HepG2 (cell line): Measurements from ENCODE around the gene THBD. TPM values are rescaled to one million over a fixed set of nuclear protein-coding genes. Genes with fewer than 3 reads are reported as not detected.
A peak's percentile ranks its signal among the peaks of the same experiment; 100 is the strongest.
"Not testable (repeated sequence)": the region's sequence is repeated elsewhere in the genome, so short reads cannot be mapped to it uniquely, and the experiment has no call there.

Experiments used
- ATAC-seq: fragments of 200-7000 bp; cut with Tn5 transposase; 3 replicates; pipeline ENCODE4 v1.9.1; 2020; ENCODE audit warnings: mild to moderate bottlenecking, moderate library complexity
- BruUV-seq: library from RNA; stranded (reverse); fragments of 400-500 nt; replicated peaks from 2 replicates; lab custom pipeline; 2021; lab: Mats Ljungman, UMichigan
- CTCF ChIA-PET: fragments of 300-600 bp; formaldehyde crosslinking; extraction: SDS; loops from one replicate; lab custom pipeline; 2021; ENCODE audit warnings: low total read pairs, inconsistent platforms, low intra/inter-chr PET ratio; lab: Yijun Ruan, JAX
- POLR2A ChIA-PET: fragments of 350-600 bp; sonication (Branson Sonifier 250); formaldehyde crosslinking; loops from one replicate; lab custom pipeline; 2020; ENCODE audit warnings: antibody characterized with exemption, inconsistent platforms; lab: Yijun Ruan, JAX
- DNase-seq: peaks from one replicate; pipeline ENCODE4 v3.0.0-alpha.2; 2015; ENCODE audit warnings: low spot score
- FAIRE-seq: peaks from 3 replicates; lab custom pipeline; 2011; peaks lifted over from hg19 to GRCh38; lab: Jason Lieb, UNC
- H2AFZ ChIP-seq: one replicate; pipeline ENCODE4 v1.6.1; 2011; ENCODE audit warnings: low read length, inconsistent platforms
- H3K27ac ChIP-seq: fragments of 300-600 bp; 3 replicates; pipeline ENCODE4 v1.8.0; 2011; ENCODE audit warnings: mixed run types, mild to moderate bottlenecking, mixed read lengths, low read length, inconsistent platforms; ENCODE audit not compliant: insufficient read depth; ENCODE audit errors: extremely low read length
- H3K27me3 ChIP-seq, 2 experiments: fragments of 200-600 bp in 1 of 2; 2 replicates in 1 of 2; 3 replicates in 1 of 2; pipeline versions ENCODE4 v1.6.0 to v1.8.0; 2011; ENCODE audit warnings: low read length in 2 of 2, mild to moderate bottlenecking in 2 of 2, moderate library complexity in 2 of 2, inconsistent platforms in 1 of 2; ENCODE audit not compliant: insufficient read depth in 2 of 2, control insufficient read depth in 1 of 2
- H3K36me3 ChIP-seq, 2 experiments: fragments of 200-600 bp in 1 of 2; replicated peaks in 1 of 2; 2 replicates in 1 of 2; 3 replicates in 1 of 2; pipeline versions ENCODE4 v1.5.1 to v1.8.0; 2011; ENCODE audit warnings: low read length in 2 of 2, inconsistent platforms in 1 of 2; ENCODE audit not compliant: insufficient read depth in 2 of 2, control insufficient read depth in 1 of 2
- H3K4me1 ChIP-seq: 2 replicates; pipeline ENCODE4 v1.5.1; 2012; ENCODE audit warnings: low read length, inconsistent platforms; ENCODE audit not compliant: insufficient read depth
- H3K4me2 ChIP-seq: 2 replicates; pipeline ENCODE4 v1.6.0; 2011; ENCODE audit warnings: low read depth, low read length, inconsistent platforms
- H3K4me3 ChIP-seq, 3 experiments: fragments of 200-600 bp in 1 of 3; sonication (generic), shearing (Covaris generic) in 1 of 3; replicated peaks in 1 of 3; 2 replicates each; pipeline ENCODE4 v1.5.1; 2011 to 2016; ENCODE audit warnings: low read length in 3 of 3, inconsistent platforms in 2 of 3, low read depth in 2 of 3, mild to moderate bottlenecking in 2 of 3, control low read depth in 1 of 3, mixed read lengths in 1 of 3; ENCODE audit not compliant: insufficient read depth in 1 of 3
- H3K79me2 ChIP-seq: one replicate; pipeline ENCODE4 v1.6.1; 2011; ENCODE audit warnings: low read length, inconsistent platforms; ENCODE audit not compliant: insufficient read depth
- H3K9ac ChIP-seq: 2 replicates; pipeline ENCODE4 v1.6.0; 2011; ENCODE audit warnings: mild to moderate bottlenecking, low read depth, low read length, inconsistent platforms; ENCODE audit not compliant: insufficient read depth
- H3K9me3 ChIP-seq: 2 replicates; pipeline ENCODE4 v1.5.1; 2012; ENCODE audit warnings: mild to moderate bottlenecking, low read length
- H4K20me1 ChIP-seq: 2 replicates; pipeline ENCODE4 v1.6.0; 2011; ENCODE audit warnings: inconsistent platforms, mild to moderate bottlenecking, low read length, moderate library complexity; ENCODE audit not compliant: insufficient read depth
- CREB1 ChIP-seq, 2 experiments: fragments of 450-650 bp in 1 of 2; IDR thresholded peaks; 2 replicates each; pipeline ENCODE4 v1.6.1; 2016 to 2017; ENCODE audit warnings: control low read depth in 1 of 2, mild to moderate bottlenecking in 1 of 2, missing compliant biosample characterization in 1 of 2, missing genetic modification characterization in 1 of 2
- FOXA1 ChIP-seq, 2 experiments: fragments of 450-650 bp in 1 of 2; sonication (generic) in 1 of 2; formaldehyde crosslinking in 1 of 2; IDR thresholded peaks; 2 replicates each; pipeline versions ENCODE4 v1.4.0 to v1.6.1; 2016 to 2020; ENCODE audit warnings: missing genetic modification reagents in 1 of 2
- JUNB ChIP-seq: sonication (generic); formaldehyde crosslinking; IDR thresholded peaks from 2 replicates; pipeline ENCODE4 v1.8.0; 2022; ENCODE audit warnings: missing genetic modification reagents, mild to moderate bottlenecking, borderline replicate concordance
- WGBS: methylation state at CpG from one replicate; pipeline ENCODE4 v1.1.6; 2017; ENCODE audit warnings: low lambda C conversion rate; 5-methylcytosine and 5-hydroxymethylcytosine counted together
- in situ Hi-C: cut with HindIII; loops from 2 replicates; pipeline ENCODE4 v1.10.0; 2017; ENCODE audit warnings: low pct_unique_long_range_greater_than_20kb; ENCODE audit not compliant: extremely low pct_ligation_motif_present
- intact Hi-C: fragments of 100-400 bp; cut with micrococcal nuclease; formaldehyde crosslinking; loops from one replicate; pipeline ENCODE4 v1.10.0; 2022; ENCODE audit not compliant: unreplicated experiment
- polyA plus RNA-seq, 8 experiments: library from polyadenylated mRNA; depleted of rRNA in 3 of 8; stranded (reverse) in 7 of 8; unstranded in 1 of 8; fragments of >200 nt; fragmentation: Illumina TruSeq in 4 of 8; extraction: Trizol in 4 of 8; gene quantifications; 2 replicates each; pipeline versions ENCODE4 v1.2.1 to v1.2.3, GENCODE V29; 2011 to 2016; ENCODE audit warnings: low read depth in 4 of 8, missing spikeins in 1 of 8, mixed read lengths in 1 of 8; ENCODE audit not compliant: insufficient read depth in 1 of 8
- total RNA-seq, 5 experiments: library from RNA; depleted of rRNA; stranded (reverse); fragments of >200 nt; fragmentation: Illumina TruSeq; extraction: Trizol; gene quantifications; 2 replicates each; pipeline ENCODE4 v1.2.3, GENCODE V29; 2016; ENCODE audit warnings: low read depth in 1 of 5

Gene THBD
- total and polyA plus RNA-seq, 2 of the 13 experiments (the other 11 are each of a cell fraction or from before 2014, with no cell fraction given) = 0.03 TPM; not detected in 1

DNA sequence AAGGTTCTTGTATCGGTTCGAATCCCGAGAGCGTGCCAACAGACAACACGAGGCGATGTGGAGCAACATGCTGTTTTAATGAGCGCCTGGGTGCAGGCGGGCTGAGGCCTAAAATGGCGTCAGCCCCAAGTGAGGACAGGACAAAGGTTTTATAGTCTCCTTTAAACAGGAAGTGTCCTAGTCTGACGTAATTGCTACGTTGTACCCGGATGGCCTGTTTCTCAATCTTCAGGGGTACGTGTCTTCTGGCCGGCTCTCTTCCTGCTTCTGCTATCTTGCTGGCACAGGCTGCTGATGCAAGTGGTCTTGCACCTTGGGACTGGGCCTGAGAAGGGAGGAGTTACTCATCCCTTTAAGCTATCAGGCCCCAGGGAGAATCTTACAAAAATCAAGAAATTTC, 24.0 kb downstream of the THBD start:
- BruUV-seq; H3K27me3 ChIP-seq; FAIRE-seq; H3K9me3 ChIP-seq; H3K27ac ChIP-seq; H4K20me1 ChIP-seq; ATAC-seq; CTCF ChIA-PET; H3K79me2 ChIP-seq; H3K36me3 ChIP-seq; H3K4me1 ChIP-seq; DNase-seq; in situ Hi-C loops; H3K4me3 ChIP-seq; intact Hi-C loops; H2AFZ ChIP-seq; H3K9ac ChIP-seq; H3K4me2 ChIP-seq; POLR2A ChIA-PET; TF ChIP-seq CREB1 (CRISPR knock-in tag; IDR thresholded peaks at IDR 0.05): not testable (repeated sequence)
- TF ChIP-seq CREB1 (IDR thresholded peaks at IDR 0.05) = 0 out of 2 replicates have a peak, but pooled peaks have one; percentile 20
- 68% methylated on average over 14 of the region's 14 CpGs for WGBS

GRCh38 chr20:23024701-23025100, 24.8 kb downstream of the THBD start:
- DNase-seq = no peak
- H4K20me1 ChIP-seq = no peaks in the 10 kb centered on the region
- TF ChIP-seq FOXA1 (IDR thresholded peaks at IDR 0.05) (no peak), FOXA1 (CRISPR knock-in tag; IDR thresholded peaks at IDR 0.05) (no peak), JUNB (CRISPR knock-in tag) (no peak)
- intact Hi-C loops = no loop called here
- no peak overlapping the region for H3K4me3 ChIP-seq
- ChIA-PET CTCF (no interaction called here), POLR2A (no interaction called here)
- no TSS peak for BruUV-seq
- no peak for ATAC-seq
- FAIRE-seq = no peak
- WGBS = 17% methylated on average over 3 of the region's 3 CpGs
- peaks cover 1 to 3% of the 10 kb centered on the region in 2 experiments; a peak in 1 of 5 replicates for H3K27me3 ChIP-seq
- H3K9ac ChIP-seq = no peak overlapping the region
- in situ Hi-C loops = no loop called here
- H3K36me3 ChIP-seq = no peaks in the 10 kb centered on the region
- H3K4me2 ChIP-seq = no peak overlapping the region
- H2AFZ ChIP-seq = no peak overlapping the region
- H3K79me2 ChIP-seq = no peaks in the 10 kb centered on the region
- no peaks in the 10 kb centered on the region for H3K4me1 ChIP-seq
- no peak overlapping the region for H3K27ac ChIP-seq
- no peaks in the 10 kb centered on the region for H3K9me3 ChIP-seq
